ENCODE results near the gene RPUSD3.
"Not testable (repeated sequence)": the region's sequence is repeated elsewhere in the genome, so short reads cannot be mapped to it uniquely, and the experiment has no call there.

The RPUSD3 gene

DNA sequence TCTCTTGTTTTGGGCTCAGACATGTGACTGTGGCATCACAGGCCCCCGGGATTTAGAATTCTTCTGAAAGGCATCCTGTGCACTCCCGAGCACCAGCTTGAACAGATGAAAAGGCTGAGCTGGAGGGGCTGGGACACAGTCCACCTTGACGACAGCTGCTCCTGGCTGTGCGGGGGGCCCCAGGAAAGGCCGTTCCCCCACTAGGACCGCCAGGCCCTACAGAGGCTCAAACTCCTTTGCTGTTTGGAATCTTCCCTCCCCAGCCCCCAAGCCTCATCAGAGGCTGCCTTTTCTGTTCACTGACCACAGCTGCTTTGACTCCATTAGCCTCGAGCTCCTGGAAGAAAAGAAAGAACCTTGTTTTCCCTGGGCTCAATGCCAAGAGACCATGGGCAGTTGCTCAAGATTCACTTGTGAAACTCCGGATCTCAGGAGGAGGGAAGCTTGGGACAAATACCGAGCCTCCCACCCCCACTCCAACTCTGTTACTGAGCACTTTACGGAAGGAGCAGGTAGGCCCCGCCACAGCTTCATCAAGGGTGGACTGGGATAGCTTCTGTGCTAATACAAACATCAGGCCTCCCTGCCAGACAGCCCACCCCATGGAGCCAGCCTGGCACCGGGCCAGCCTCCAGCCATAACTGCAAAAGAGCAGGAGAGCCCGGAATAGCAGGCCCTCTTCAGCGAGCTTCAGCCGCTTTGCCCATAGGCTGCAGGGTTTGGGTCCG lies 20.6 kb upstream of the RPUSD3 start:
- no peak for DNase-seq

- no peak for DNase-seq
Observed at GRCh38 chr3:9863058-9863772, 19.4 kb upstream of the RPUSD3 start.

GRCh38 chr3:9862391-9863057 lies 18.7 kb upstream of the RPUSD3 start:
- DNase-seq, result no peak

GRCh38 chr3:9861626-9862130 lies 17.9 kb upstream of the RPUSD3 start:
- no peak for DNase-seq

GRCh38 chr3:9861201-9861600 lies 17.4 kb upstream of the RPUSD3 start:
- no peak for DNase-seq

DNA sequence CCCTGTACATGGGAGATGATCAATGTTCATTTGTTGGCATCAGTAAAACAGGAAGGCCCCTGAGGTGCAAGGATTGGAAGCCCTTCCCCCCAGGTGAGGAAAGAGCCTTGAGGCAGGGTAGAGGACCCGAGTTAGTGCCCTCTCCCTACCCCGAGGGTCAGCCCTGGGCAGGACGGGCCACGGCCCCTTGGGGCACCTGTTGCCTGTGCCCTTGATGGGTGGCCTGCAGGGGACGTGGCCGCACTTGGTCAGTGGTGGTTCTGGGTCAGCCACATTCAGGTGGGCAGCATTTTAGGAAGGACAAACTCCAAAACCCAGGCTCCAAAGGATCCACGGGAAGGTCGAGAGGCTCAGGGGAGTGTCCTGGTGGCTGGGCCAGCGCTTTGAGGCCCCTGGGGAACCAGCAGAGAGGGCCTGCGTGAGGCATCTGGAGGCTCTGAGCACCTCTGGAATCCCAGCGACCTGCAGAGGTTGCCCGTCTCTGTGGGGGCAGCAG lies 15.8 kb upstream of the RPUSD3 start:
- no peak for DNase-seq

DNA sequence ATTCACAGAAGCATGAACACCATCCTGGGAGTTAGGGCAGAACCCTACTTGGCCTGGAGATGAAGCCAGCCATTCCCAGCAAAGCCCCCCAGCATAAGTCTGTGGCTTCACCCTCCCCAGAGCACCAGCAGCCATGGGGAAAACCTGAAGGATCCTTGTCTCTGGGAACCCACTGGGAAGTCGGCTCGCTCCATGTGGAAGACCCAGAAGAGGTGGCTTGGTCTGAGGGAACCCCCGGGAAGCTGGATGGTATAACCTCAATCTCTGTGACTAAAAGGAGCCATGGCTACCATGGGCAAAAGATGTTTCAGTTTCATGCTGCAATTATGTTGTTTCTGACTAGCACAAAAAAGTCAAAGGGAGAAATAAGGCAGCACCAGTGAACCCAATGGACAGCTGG lies 11.8 kb upstream of the RPUSD3 start:
- no peak for DNase-seq

GRCh38 chr3:9854291-9854940 lies 10.6 kb upstream of the RPUSD3 start:
- DNase-seq, result not testable (repeated sequence)

GRCh38 chr3:9852528-9852927 lies 8.7 kb upstream of the RPUSD3 start:
- DNase-seq, result no peak

GRCh38 chr3:9851926-9852325 lies 8.1 kb upstream of the RPUSD3 start:
- DNase-seq, result not testable (repeated sequence)

- not testable (repeated sequence) for DNase-seq
Observed at GRCh38 chr3:9851383-9851782, 7.6 kb upstream of the RPUSD3 start.

DNA sequence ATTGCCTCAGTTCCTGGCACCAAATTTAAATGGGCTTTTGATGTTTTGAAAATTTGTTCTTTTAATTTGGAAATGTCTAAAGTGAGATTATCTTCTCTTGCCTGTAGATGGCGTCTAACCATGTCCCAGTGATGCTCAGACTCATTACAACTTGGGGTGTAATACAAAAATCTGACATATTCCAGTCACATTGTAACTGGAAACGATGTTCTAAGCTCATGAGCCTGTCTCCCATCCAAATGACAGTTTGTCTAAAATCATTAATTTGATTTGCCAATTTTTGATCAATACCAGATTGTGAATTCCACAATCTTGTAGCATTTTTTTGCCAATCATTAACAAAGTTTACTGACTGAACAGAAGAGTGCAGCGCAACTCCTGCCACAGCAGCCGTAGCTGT lies 5.1 kb upstream of the RPUSD3 start:
- DNase-seq, result peak; percentile 19

GRCh38 chr3:9847870-9848269 lies 4.1 kb upstream of the RPUSD3 start:
- DNase-seq, result not testable (repeated sequence)

- no peak for DNase-seq
Observed at GRCh38 chr3:9846931-9847488, 3.2 kb upstream of the RPUSD3 start.

DNA sequence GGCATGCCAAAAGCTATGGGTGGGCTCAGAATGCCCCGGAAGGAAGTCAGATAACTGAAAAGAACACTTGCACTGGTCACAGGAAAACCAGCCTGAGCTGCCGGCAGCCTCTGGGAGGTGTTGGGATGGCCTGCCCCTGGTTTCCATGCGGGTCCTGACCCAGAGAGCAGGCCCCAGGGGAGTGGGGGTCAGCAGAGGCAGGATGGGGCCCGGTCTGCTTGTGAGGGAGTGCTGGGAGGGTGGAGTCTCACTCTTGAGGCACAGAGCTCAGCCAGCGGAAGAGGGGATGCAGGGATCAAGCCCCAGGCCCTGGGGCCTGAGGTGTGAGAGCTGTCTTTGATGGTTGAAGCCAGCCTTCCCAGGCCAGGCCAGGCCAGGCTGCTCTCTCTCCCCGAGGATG lies 2.4 kb upstream of the RPUSD3 start:
- no peak for DNase-seq

- no peak for DNase-seq
Observed at GRCh38 chr3:9841015-9841414, 2.8 kb downstream of the RPUSD3 start.

DNA sequence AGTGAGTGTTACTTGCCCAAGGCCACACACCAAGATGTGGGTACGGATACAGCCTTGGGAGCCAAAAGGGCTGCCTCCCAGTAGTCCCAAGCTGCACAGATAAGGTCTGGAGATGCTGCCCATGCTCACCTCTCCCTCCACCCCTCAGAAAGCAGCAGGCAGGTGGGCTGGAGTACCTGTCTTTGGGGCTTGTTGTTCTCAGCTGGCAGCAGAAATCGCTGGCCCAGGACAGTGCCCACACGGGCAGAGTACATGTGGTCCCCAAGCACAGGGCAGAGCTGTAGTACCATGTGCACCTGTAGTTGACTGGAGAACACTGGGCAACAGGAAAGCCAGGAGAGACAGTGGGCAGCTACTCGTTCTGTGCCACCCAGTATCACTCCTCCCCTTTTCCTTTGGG lies 5.0 kb downstream of the RPUSD3 start:
- no peak for DNase-seq

DNA sequence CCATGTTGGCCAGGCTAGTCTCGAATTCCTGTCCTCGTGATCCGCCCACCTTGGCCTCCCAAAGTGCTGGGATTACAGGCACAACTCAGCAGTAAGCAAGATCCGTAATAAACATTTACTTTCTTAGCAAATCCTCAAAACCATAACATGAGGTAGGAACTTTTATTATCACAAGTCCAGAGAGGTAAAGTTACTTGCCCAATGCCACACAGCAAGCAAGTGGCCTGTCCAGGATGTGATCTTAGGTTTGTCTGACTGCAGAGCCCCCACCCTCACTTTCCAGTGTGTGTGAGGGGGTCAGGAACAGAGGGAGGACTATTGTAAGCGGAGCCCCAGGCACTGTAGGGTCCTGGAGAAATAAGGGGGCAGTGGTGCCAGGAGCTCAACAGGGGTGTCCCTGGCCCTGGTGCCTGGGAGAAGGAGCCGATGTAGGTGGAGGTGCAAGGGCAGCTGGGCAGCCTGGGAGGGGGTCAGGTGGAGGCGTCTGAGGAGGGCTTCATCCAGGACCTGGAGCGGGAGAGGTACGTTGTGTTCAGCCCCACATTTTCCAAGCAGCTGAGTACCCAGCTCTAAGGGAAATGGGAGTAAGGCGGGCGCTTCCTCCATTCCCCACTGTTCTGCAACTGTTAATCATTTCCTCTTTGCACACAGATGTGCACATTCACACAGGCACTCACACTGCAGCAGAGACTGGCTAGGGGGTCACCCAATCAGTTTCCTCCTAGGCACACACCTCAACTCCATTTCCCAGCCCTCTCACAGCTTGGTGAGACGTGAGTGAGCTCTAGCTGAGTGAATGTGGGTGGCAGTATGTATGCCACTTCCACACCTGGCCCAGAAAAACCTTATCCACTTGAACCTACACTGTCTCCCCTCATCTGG lies 5.9 kb downstream of the RPUSD3 start:
- peak; percentile 44 for DNase-seq

GRCh38 chr3:9834520-9835380 lies 9.1 kb downstream of the RPUSD3 start:
- DNase-seq, result no peak

DNA sequence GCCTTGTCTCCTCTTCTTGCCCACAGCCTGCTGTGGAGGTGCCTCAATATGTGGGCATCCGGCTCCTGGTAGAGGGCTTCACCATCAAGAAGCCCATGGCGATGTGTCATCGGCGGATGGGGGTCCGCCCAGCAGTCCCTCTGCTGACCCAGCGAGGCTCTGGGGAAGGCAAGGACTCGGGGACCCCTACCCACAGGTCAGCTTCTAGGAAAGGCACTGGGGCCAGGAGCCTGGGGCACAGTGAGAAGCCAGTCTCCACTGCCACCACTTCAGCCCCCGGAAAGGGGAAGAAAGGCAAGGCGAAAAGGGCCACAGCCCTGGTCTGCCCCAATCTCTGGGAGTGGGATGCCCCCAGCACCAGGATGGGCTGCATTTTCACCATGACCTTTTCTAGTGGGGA lies 10.7 kb downstream of the RPUSD3 start:
- no peak for DNase-seq

DNA sequence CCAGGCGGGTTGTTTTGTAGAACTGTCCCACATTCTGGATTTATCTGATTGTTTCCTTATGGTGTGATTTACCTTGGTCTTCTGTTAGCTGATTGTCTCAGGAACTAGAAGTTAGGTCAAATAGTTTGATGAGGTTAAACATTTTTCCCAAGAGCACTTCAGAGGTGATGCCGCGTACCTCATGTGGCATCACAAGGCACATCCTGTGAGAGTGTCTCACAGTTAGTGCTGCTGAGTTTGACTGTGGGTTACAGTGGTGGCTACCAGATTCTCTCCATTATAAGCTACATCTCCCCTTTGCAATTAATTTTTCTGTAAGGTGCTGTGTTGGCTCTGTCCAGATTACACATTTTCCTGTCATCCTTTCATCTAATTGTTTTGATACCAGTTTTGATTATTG lies 12.6 kb downstream of the RPUSD3 start:
- no peak for DNase-seq
